ENCODE data around the gene NLGN1.

NLGN1 gene

DNA sequence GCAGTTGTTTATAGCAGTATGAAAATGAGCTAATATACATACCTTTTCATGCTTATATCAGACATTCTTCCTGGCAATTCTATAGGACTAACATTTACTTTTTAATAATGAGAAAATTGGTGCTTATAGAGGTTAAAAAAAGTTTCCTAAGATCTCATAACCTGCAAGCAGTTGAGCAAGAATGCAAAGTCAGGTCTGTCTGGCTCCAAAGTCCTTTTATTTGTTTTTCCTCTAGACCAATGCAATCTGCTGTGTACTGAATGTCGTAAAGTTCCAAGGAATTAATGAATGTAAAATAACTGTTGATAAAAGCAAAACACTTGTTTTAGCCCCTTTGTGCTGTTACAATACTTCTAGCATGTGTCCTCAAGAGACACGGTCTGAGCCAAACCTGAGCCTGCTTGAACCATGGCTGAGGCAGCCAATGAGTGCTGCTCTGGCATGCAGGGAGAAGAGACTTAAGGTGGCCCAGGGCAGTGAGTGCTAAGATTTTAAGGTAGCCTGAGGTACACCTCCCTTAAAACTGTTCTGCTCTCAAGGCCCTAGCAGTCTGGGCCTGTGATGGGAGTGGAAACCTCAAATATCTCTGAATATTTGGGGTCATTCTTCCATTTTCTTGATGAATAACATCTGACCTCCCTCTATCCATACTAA is 906.5 kb downstream of the NLGN1 start:
- DNase-seq (ENCODE audit: insufficient read length, low spot score) (no peak), FAIRE-seq (no peak)

DNA sequence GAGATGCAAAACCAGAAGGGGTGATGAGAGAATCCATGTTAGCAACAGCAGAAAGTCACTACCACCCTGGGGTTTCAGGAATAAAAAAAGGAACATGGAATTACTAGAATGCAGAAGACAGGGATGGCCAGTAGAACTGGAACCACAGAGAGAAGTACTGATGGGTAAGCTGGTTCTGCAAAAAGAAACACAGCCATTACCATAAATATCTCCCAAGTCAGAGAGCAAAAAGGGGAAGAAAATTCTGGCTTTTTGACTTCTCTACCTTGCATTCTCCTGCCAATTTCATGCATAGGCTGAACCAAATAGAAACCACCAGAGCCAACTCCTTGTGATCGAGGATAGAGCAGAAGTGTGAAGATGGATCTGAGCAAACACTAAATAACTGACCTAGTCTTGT is 911.2 kb downstream of the NLGN1 start:
- no peak for FAIRE-seq
- no peak for DNase-seq (ENCODE audit: insufficient read length, low spot score)

DNA sequence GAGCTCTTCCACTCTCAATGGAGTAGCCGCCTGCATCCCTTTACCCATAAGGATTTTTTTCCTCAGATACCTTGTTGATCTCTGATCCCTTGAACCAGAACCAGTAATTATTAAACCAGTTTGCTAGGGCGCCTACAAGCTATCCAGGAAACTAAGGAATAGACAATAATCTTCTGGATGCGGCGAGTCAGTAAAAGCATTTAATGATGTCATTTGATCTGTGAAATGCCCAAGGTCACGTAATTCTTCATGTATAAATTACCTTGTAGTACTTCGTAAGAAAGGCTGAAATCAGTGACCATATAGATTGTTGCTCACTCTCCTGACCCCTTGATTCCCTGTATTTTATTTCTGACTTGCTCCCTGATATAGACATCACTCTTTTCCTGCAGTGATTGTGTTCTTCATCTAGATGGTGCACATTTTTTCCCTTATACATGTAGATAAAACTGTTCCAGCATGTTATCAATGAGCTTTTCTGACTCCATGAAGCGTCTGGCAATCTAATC is 913.0 kb downstream of the NLGN1 start:
- no peak for FAIRE-seq
- DNase-seq (ENCODE audit: insufficient read length, low spot score), result no peak

DNA sequence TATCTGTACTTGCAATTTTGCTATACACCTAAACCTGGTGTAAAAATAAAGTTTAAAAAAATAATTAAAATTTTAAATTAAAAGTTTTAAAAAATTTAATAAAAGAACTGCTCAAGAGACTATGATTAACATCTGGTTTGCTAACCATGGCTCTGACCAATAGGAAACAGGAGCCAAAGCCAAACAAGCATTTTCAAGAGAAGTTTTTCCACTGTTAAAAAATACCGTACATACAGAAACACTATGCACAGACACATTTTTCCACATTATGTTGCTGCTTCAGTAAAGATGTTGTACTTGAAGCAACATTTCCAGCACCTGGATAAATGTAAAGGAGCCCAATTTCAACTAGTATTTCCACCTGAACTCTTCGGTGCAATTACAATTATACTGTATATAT is 917.7 kb downstream of the NLGN1 start:
- FAIRE-seq, result no peak
- DNase-seq (ENCODE audit: insufficient read length, low spot score), result no peak

DNA sequence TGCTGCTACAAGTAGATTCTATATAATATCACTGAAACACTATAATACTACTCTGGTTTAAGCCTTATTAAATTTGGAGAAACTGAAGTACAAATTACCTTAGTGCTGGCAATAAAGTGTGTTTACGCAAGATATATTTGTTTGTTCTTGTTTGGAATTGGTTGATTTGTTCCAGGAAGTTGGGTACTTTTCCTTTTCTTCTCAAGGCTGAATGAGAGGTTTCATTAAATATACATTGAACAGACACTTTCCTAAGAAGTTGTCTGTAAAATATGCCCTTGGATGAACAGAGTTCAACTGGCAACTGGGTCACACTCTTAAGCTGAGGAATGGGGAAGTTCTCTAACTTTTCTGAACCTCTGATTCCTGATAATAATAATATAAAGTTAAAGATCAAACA is 919.5 kb downstream of the NLGN1 start:
- FAIRE-seq, result no peak
- no peak for DNase-seq (ENCODE audit: insufficient read length, low spot score)

DNA sequence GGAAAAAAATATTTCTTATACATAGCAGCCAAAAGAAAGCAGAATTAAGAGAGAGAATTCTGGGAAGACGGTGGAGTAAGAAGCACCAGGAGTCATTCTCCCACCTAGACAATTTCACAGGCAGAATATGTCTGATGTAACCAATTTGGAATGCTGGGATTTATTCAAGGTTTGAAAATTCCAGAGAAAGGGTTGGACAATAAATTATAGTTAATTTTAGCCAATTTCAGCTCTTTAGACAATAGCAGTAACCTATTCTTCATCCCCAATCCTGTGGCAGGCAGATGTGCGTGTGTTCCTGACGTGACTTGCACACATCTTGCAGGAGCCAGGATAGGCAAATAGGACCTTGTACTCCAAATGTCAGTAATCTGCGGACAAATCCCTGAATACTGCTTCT is 920.6 kb downstream of the NLGN1 start:
- no peak for FAIRE-seq
- no peak for DNase-seq (ENCODE audit: insufficient read length, low spot score)

DNA sequence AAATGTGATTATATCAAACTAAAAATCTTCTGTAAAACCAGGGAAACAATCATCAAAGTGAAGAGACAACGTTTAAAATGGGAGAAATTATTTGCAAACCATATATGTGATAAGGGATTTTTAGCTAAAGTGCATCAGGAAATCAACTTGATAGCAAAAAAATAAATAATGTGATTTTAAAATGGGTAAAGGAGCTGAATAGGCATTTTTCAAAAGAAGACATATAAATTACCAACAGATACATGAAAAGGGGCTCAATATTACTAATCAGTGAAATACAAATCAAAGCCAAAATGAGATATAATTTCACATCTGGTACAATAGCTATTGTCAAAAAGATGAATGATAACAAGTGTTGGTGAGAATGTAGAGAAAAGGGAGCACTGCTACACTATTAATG is 924.0 kb downstream of the NLGN1 start:
- no peak for FAIRE-seq
- DNase-seq (ENCODE audit: insufficient read length, low spot score), result no peak

DNA sequence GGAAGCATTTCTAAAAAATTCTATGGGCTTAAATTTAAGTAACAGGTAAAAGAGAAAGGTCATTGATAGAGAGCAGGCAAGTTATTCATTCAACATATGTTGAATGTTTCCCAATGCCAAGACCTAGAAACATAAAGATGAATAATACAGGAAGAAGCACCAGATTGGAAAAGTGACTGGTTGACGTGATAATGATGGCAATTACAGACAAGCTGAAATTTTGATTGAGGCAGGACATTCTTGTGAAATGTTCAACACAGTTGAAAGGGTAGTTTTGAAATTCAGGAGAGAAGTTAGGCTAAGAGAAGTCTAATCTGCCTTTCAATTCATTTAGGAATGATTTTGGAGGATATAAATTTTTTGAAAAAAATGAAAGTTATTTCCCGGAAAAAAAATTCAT is 925.2 kb downstream of the NLGN1 start:
- FAIRE-seq (no peak), DNase-seq (ENCODE audit: insufficient read length, low spot score) (no peak)

DNA sequence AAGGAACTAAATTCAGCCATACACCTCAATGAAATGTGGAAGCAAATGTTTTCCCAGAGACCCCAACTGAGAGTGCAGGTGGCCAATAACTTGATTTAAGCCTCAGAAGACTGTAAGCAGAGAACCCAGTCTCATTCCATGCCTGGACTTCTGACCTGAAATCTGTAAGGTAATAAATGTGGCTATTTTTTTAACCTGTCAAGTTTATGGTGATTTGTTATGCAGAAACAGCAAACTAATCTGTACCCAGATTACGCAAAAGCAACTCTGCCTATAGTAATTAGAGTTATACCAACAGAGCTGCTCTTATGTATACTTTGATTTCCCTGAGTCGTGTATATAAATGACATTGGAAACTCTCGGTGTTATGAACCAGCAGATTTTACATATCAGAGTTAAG is 927.6 kb downstream of the NLGN1 start:
- FAIRE-seq, result no peak
- no peak for DNase-seq (ENCODE audit: insufficient read length, low spot score)

DNA sequence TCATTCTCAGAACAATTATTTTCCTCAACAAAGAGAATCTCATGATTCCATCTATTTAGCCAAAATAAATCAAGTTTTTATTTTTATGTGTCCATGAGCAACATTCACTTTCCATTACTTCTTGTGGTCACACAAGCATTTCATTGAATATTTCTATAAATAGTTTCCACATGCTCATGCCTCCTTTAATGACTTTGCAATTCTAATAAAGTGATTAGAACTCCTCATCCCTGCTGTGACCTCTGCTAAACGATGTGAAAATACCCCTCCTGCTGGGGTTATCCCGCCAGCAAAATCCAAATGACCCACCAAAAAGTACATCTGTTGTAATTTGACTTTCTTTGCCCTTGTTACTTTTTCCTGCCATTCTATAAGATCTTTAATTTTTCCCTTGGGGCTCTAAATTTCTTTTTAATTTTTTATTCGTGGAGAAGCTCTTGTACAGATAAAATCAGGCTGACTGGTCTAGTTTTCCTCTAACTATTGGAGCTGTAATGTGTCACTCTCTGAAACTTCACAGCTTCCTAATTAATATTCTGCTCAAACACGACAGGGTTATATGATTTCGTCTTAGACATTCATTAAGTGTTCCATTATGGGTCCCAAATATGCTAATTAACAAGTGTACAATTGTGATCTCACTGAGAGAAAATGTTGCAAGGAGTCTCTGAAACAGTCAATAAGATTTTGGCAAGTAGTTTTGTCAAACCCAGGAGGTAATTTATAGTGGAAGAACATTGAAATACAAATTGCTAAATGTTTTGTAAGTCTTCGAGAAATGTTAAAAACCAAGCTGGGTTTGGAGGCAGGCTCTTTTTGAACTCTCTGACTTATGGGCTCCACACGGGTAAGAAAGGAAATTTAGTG is 928.5 kb downstream of the NLGN1 start:
- no peak for DNase-seq (ENCODE audit: insufficient read length, low spot score)
- FAIRE-seq, result no peak

DNA sequence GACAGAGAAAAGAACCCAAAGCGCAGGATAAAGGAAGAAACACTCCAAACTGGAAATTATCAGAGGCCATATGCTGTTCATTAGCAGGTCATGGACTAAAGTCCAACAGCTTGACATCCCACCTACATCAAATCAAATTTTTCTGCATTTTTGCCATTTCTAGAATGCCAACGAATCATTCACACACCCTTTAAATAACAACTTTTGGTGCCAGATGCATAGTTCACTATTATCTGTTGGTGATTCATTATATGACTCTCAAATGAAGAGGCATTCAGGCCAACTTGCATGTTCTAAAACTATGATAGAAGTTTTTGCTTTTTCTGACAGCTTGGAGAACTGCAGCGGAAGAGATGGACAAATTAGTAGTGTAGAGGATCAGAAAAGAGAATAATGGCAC is 931.8 kb downstream of the NLGN1 start:
- FAIRE-seq (no peak), DNase-seq (ENCODE audit: insufficient read length, low spot score) (no peak)

DNA sequence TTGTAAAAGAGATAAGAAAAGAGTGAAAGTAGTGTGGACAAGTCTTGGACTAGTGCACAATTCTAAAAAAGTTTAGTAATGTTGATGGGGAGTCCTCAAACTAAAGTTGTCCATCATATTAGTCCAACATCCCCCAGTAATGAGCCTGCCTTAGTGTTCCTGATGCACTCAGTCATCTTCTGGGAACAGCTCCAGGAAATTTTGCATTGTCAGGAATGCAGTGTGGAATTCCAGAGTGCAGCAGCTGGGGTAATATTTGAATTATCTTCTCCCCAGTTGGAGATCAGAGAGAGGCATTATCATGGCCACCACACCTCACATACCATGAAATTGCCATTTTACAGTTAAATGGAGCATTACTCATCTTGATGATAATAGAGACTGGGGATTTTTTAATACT is 932.8 kb downstream of the NLGN1 start:
- DNase-seq (ENCODE audit: insufficient read length, low spot score), result peak; percentile 12
- FAIRE-seq, result no peak

DNA sequence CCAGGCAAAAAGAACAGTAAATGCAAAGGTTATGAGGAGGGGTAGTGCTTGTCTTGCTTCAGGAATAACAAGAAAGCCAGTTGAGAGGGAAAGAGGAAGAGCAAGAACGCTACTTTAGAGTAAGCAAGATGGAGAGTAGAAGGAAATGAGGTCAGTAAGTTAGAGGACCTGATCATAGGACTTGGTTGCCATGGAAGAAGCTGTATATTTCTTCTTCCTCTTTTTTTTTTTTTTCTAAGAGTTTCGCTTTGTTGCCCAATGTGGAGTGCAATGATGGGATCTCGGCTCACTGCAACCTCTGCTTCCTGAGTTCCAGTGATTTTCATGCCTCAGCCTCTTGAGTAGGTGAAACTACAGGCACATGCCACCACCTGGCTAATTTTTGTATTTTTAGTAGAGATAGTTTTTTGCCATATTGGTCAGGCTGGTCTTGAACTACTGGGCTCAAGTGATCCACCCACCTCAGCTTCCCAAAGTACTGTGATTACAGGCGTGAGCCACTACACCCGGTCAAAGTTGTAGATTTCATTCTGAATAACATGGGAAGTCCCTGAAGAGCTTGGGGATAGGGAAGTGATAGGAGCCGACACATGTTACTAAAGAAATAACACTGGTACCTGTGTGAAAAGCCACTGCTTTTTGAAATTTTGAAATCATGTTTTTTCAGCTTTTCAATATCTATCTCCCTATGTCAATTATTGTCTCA is 933.7 kb downstream of the NLGN1 start:
- no peak for DNase-seq (ENCODE audit: insufficient read length, low spot score)
- no peak for FAIRE-seq

DNA sequence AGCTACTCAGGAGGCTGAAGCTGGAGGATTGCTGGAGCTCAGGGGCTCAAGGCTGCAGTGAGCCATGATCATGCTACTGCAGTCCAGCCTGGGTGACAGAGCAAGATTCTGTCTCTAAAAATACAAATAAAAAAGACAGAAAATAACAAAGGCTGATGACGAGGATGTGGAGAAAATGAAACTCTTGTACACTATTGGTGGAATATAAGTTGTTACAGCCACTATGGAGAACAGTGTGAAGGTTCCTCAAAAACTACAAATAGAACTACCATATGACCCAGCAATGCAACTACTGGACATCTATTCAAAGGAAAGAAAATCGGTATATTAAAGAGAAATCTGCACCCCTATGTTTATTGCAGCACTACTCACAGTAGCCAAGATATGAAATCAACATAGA is 934.8 kb downstream of the NLGN1 start:
- FAIRE-seq (no peak), DNase-seq (ENCODE audit: insufficient read length, low spot score) (no peak)

DNA sequence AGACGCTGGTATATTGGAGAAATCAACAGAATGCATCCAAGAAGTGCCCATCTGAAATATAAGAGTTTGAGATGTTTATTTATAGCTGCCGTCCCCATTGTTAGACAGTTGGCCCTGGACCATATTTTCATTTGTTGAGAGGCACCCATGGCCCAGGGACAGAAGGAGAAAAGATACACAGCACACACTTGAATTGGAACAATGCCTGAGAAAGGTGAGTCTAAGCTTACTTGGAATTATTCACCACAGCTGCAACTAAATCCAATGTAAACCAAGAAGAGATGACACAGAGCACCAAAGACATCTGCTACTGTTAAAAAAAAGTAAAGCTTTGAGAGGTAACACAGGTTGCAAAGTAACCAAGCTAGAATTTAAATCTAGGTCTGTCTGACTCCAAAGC is 936.1 kb downstream of the NLGN1 start:
- no peak for FAIRE-seq
- DNase-seq (ENCODE audit: insufficient read length, low spot score), result no peak

DNA sequence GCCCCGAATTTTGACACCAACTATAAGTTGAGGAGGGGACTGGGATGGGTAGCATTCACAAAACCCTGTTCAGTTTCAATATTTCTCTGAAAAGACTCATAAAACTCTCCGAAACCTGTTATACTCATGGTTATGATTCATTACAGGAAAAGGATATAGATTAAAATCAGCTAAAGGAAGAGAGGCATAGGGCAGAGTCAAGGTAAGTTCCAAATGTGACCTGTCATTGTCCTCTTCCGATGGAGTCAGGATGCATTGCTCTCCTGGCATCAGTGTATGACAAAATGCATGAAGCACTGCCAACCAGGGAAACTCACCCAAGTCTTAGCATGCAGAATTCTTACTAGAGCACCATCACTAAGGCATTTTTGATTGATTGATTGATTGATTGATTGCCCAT is 936.6 kb downstream of the NLGN1 start:
- DNase-seq (ENCODE audit: insufficient read length, low spot score) (no peak), FAIRE-seq (no peak)

DNA sequence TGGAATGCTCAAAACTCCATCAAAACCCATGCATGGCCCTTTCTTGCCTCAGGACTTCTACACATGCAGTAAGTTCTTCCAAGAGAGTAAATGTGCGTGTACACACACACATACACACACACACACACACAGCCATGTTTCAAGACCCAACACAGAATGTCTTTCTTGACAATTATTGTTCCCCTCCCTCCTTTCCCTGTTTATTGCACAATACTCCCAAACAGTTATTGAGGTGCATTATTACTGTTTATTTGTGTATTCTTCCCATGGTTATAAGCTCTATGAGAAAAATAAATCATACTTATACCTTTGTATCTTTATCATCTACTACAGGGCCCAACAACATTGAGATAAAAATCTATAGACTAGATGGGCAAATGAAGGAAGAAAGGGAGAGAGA is 937.8 kb downstream of the NLGN1 start:
- FAIRE-seq (no peak), DNase-seq (ENCODE audit: insufficient read length, low spot score) (no peak)

DNA sequence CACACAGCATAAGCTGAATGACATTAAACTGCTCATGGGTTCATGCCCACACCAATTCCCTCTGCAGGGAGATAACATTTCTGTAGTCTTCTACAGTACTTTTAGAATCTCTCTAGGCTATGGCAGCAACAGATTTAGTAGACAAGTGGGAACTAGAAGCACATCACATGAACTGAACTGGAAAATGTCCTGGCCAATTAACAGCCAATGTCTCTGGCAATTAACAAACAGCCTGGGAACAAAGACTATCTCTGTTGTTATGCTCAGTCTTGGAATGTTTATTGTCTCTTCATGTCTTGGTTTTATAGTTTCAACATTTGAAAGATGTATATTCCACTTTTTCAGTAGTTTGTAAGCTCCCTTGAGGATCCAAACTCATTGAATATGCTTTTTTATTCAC is 938.4 kb downstream of the NLGN1 start:
- FAIRE-seq (no peak), DNase-seq (ENCODE audit: insufficient read length, low spot score) (no peak)

All from HTR-8/SVneo (cell line).